K562 (cell line): ENCODE results near the gene DKKL1. TPM values are rescaled to one million over a fixed set of nuclear protein-coding genes. Genes with fewer than 3 reads are reported as not detected.
A peak's percentile ranks its signal among the peaks of the same experiment; 100 is the strongest.

ENCODE experiments used
- ATAC-seq: fragments of 200-7000 bp; cut with Tn5 transposase; 3 replicates; pipeline ENCODE4 v1.9.1; 2020; ENCODE audit warnings: moderate library complexity
- BruUV-seq: library from RNA; stranded (reverse); fragments of 400-500 nt; replicated peaks from 2 replicates; lab custom pipeline; 2021; lab: Mats Ljungman, UMichigan
- CTCF ChIA-PET: fragments of 300-600 bp; formaldehyde crosslinking; extraction: SDS; loops from one replicate; lab custom pipeline; 2021; ENCODE audit warnings: low intra/inter-chr PET ratio; lab: Yijun Ruan, JAX
- POLR2A ChIA-PET: fragments of 300-600, 350-650 bp; sonication (Branson Sonifier 250); formaldehyde crosslinking; extraction: SDS; loops from one replicate; lab custom pipeline; 2021; ENCODE audit warnings: antibody characterized with exemption, inconsistent platforms; lab: Yijun Ruan, JAX
- DNase-seq, 4 experiments: peaks; one replicate each; pipeline versions ENCODE4 v3.0.0 to v3.0.0-alpha.2; 2011 to 2018; ENCODE audit warnings: low spot score in 3 of 4, mixed read lengths in 3 of 4; ENCODE audit errors: extremely low read depth in 1 of 4
- FAIRE-seq: peaks from 2 replicates; lab custom pipeline; 2011; peaks lifted over from hg19 to GRCh38; lab: Jason Lieb, UNC
- H2AFZ ChIP-seq: 2 replicates; pipeline ENCODE4 v1.6.0; 2011; ENCODE audit warnings: low read depth, low read length, control low read depth, inconsistent platforms
- H3K27ac ChIP-seq: fragments of 200-600 bp; 3 replicates; pipeline ENCODE4 v1.8.0; 2011; ENCODE audit warnings: low read depth, mild to moderate bottlenecking, control low read depth, inconsistent platforms, low read length, moderate library complexity, mixed read lengths; ENCODE audit errors: extremely low read depth
- H3K27me3 ChIP-seq, 2 experiments: fragments of 300-600 bp in 1 of 2; 2 replicates in 1 of 2; 3 replicates in 1 of 2; pipeline versions ENCODE4 v1.6.0 to v1.8.0; 2011; ENCODE audit warnings: inconsistent platforms in 2 of 2, low read length in 2 of 2, mild to moderate bottlenecking in 1 of 2, mixed read lengths in 1 of 2, moderate library complexity in 1 of 2; ENCODE audit not compliant: control insufficient read depth in 2 of 2, insufficient read depth in 2 of 2
- H3K36me3 ChIP-seq: fragments of 300-600 bp; 3 replicates; pipeline ENCODE4 v1.8.0; 2011; ENCODE audit warnings: mild to moderate bottlenecking, low read length, inconsistent platforms; ENCODE audit not compliant: control insufficient read depth, insufficient read depth
- H3K4me1 ChIP-seq, 2 experiments: fragments of 200-600 bp in 1 of 2; replicated peaks in 1 of 2; 2 replicates in 1 of 2; 3 replicates in 1 of 2; pipeline versions ENCODE4 v1.5.1 to v1.8.0; 2011; ENCODE audit warnings: inconsistent platforms in 2 of 2, low read length in 2 of 2, mild to moderate bottlenecking in 1 of 2, mixed read lengths in 1 of 2, moderate library complexity in 1 of 2; ENCODE audit not compliant: control insufficient read depth in 2 of 2, insufficient read depth in 2 of 2
- H3K4me2 ChIP-seq: 2 replicates; pipeline ENCODE4 v1.6.1; 2011; ENCODE audit warnings: low read length, control low read depth, inconsistent platforms, mixed read lengths; ENCODE audit not compliant: insufficient read depth
- H3K4me3 ChIP-seq: fragments of 200-600 bp; sonication (generic), shearing (Covaris generic); 2 replicates; pipeline ENCODE4 v1.5.1; 2016; ENCODE audit warnings: control low read depth, inconsistent platforms
- H3K79me2 ChIP-seq: fragments of 200-600 bp; 3 replicates; pipeline ENCODE4 v1.8.0; 2011; ENCODE audit warnings: low read length, inconsistent platforms; ENCODE audit not compliant: control insufficient read depth, insufficient read depth
- H3K9ac ChIP-seq, 2 experiments: 2 replicates each; pipeline versions ENCODE4 v1.6.0 to v1.6.1; 2011; ENCODE audit warnings: low read depth in 2 of 2, low read length in 2 of 2, control low read depth in 1 of 2, inconsistent platforms in 1 of 2, mild to moderate bottlenecking in 1 of 2, mixed read lengths in 1 of 2; ENCODE audit not compliant: insufficient read depth in 1 of 2
- H3K9me1 ChIP-seq: one replicate; pipeline ENCODE4 v1.6.0; 2011; ENCODE audit warnings: inconsistent platforms, mild to moderate bottlenecking, low read length, moderate library complexity; ENCODE audit not compliant: control insufficient read depth, insufficient read depth
- H3K9me3 ChIP-seq: replicated peaks from 2 replicates; pipeline ENCODE4 v1.5.1; 2011; ENCODE audit warnings: low read depth, low read length, inconsistent platforms; ENCODE audit not compliant: control insufficient read depth, insufficient read depth
- H4K20me1 ChIP-seq: replicated peaks from 2 replicates; pipeline ENCODE4 v1.6.1; 2011; ENCODE audit warnings: low read length, inconsistent platforms, mixed read lengths; ENCODE audit not compliant: control insufficient read depth, insufficient read depth
- CAMTA2 ChIP-seq: fragments of 250-450 bp; sonication (Bioruptor Pico); conservative IDR thresholded peaks from 2 replicates; pipeline ENCODE4 v1.5.1; 2022
- SAFB2 ChIP-seq: fragments of 200-400 bp; formaldehyde crosslinking; IDR thresholded peaks from 2 replicates; pipeline ENCODE4 v1.6.1; 2018; ENCODE audit warnings: borderline replicate concordance, low read length, low read depth, moderate library complexity; ENCODE audit not compliant: severe bottlenecking
- ZBTB7A ChIP-seq: IDR thresholded peaks from 2 replicates; pipeline ENCODE4 v1.6.1; 2011; ENCODE audit warnings: low read depth, mild to moderate bottlenecking, low read length, moderate library complexity, borderline replicate concordance; ENCODE audit not compliant: control insufficient read depth
- WGBS: fragments of 100-300 bp; shearing (Covaris generic); methylation state at CpG from one replicate; pipeline ENCODE4 v1.1.6; 2016; ENCODE audit warnings: low coverage, mixed read lengths; ENCODE audit not compliant: insufficient coverage; ENCODE audit errors: missing lambda C conversion rate; 5-methylcytosine and 5-hydroxymethylcytosine counted together
- in situ Hi-C: fragments of 300-500 bp; cut with MboI; formaldehyde crosslinking; loops from 4 replicates; pipeline ENCODE4 v1.15.0; 2018; ENCODE audit warnings: inconsistent platforms, mixed read lengths
- intact Hi-C: fragments of 100-400 bp; cut with micrococcal nuclease; formaldehyde crosslinking; loops from 2 replicates; pipeline ENCODE4 v1.14.2; 2022
- polyA plus RNA-seq, 8 experiments: library from polyadenylated mRNA; depleted of rRNA in 4 of 8; stranded (reverse) in 5 of 8; unstranded in 3 of 8; fragments of >200 nt; fragmentation: Nextera tagmentation in 2 of 8; fragmentation: Illumina TruSeq in 1 of 8; extraction: Ambion mirVana in 2 of 8; extraction: Trizol in 1 of 8; gene quantifications; 2 replicates each; pipeline versions ENCODE4 v1.2.1 to v1.2.3, GENCODE V29; 2011 to 2014; ENCODE audit warnings: inconsistent platforms in 1 of 8, missing spikeins in 1 of 8
- total RNA-seq, 7 experiments: library from RNA; depleted of rRNA in 6 of 7; stranded (reverse); fragments of >200 nt in 6 of 7; fragmentation: Illumina TruSeq in 2 of 7; extraction: Trizol in 2 of 7; gene quantifications; 2 replicates each; pipeline versions ENCODE4 v1.2.1 to v1.2.3, GENCODE V29; 2011 to 2021; ENCODE audit warnings: low replicate concordance in 1 of 7

Gene DKKL1
- total and polyA plus RNA-seq, 9 of the 15 experiments (the other 6 are each of a cell fraction or from before 2014, with no cell fraction given), result 0.15 to 1.7 (median 0.52) TPM

DNA sequence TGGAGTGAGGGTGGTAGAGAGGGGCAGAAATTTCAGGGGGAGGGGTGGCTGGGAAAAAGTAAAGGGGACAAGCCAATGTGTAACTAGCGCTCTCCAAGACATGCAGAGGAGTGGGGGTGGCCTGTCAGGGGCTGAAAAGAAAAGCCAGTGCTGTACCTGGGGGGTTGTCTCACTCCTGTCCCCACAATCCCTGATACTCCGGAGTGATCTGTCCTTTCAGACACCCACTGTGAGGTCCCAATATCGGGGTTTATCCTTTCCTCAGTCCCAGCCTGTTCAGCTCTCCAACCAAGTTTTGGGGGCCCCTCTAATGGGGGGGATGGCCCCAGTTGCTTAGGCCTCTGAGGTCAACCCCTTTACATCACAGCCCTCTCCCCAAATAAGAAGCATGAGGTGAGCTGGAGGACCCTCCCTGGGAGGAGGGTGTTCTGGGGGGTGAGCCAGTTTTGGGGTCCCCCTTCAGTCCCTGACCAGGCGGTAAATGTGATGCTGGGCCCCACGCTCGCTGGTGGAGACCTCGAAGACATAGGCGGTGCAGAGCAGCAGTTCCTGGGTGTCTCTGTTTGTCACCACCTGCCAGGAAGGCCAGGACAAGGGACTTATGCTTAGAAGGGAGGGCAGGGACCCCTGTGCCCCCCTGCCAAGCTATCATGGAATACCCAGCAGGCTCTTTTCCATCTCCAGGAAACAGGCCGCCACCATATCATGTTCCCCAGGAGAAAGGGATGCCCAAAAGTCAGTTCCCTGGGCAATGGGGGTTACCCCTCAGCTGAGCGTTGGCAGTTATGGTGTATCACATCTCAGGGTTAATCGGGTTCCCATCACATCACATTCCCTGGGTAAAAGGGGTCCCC is 22.6 kb upstream of the DKKL1 start:
- no peaks in the 10 kb centered on the region for H3K27me3 ChIP-seq
- POLR2A ChIA-PET, result interaction anchor here (0.7 to 0.9 kb wide), 2 partner anchors 19 to 40 kb away, joined by 4 to 5 read pairs; no protein-coding TSS in a partner anchor
- no peaks in the 10 kb centered on the region for H3K9me1 ChIP-seq
- FAIRE-seq (no peak), DNase-seq (no peak), ATAC-seq (no peak)
- no peaks in the 10 kb centered on the region for H3K79me2 ChIP-seq
- no peak overlapping the region for H3K4me3 ChIP-seq
- no peak overlapping the region for H3K9ac ChIP-seq
- in situ Hi-C loops (no loop called here), intact Hi-C loops (no loop called here)
- H2AFZ ChIP-seq, result no peak overlapping the region
- H3K36me3 ChIP-seq, result peaks cover 23% of the 10 kb centered on the region; the same call in 1 of the 3 replicates
- BruUV-seq, result no TSS peak
- TF ChIP-seq SAFB2, result no peak
- TF ChIP-seq ZBTB7A, result 0 out of 2 replicates have a peak, but pooled peaks have one; percentile 21
- peaks cover 25 to 43% of the 10 kb centered on the region in 2 experiments for H3K4me1 ChIP-seq
- no peaks in the 10 kb centered on the region for H3K9me3 ChIP-seq
- WGBS, result 92% methylated on average over 6 of the region's 11 CpGs
- H3K27ac ChIP-seq, result peak overlapping the region; percentile 66; the same call in 1 of the 3 replicates
- H3K4me2 ChIP-seq, result no peak overlapping the region
- CTCF ChIA-PET, result no interaction called here
- H4K20me1 ChIP-seq, result no peaks in the 10 kb centered on the region

DNA sequence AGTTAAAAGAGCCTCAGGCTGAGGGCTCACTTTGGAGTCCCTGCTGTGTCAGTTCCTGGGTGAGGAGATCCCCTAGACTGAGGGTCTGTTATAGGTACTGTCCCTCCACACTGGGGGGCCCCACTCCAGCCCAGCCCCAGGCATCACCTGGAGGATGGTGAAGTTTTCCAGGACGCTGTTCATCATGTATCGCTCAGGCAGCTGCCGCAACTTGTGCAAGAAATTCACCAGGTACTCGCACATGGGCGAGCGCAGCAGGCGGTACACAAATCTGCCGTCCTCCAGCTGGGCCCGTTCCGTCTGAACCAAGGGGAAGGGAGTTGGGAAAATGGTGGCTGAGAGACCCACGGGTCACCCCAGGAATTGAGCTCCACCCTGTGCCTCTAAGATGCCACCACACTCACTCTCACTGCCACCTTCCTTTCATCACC is 21.4 kb upstream of the DKKL1 start:
- Histone ChIP-seq H3K4me2 (no peak overlapping the region), H3K4me3 (no peak overlapping the region), H3K9me3 (no peaks in the 10 kb centered on the region), H3K9ac (no peak overlapping the region), H3K27ac (no peak overlapping the region), H3K4me1 (peaks cover 19 to 34% of the 10 kb centered on the region in 2 experiments), H3K9me1 (no peaks in the 10 kb centered on the region), H3K27me3 (no peaks in the 10 kb centered on the region), H3K36me3 (peaks cover 31% of the 10 kb centered on the region; the same call in 1 of the 3 replicates), H3K79me2 (no peaks in the 10 kb centered on the region), H2AFZ (no peak overlapping the region), H4K20me1 (no peaks in the 10 kb centered on the region)
- POLR2A ChIA-PET, result no interaction called here
- intact Hi-C loops (no loop called here), in situ Hi-C loops (no loop called here)
- FAIRE-seq (no peak), ATAC-seq (no peak), DNase-seq (no peak)
- CTCF ChIA-PET, result no interaction called here
- TF ChIP-seq CAMTA2, result no peak
- 87% methylated on average over 11 of the region's 11 CpGs for WGBS
- no TSS peak for BruUV-seq
